ENCODE data around the gene PRAMEF1. TPM values are rescaled to one million over a fixed set of nuclear protein-coding genes. Genes with fewer than 3 reads are reported as not detected.

Gene PRAMEF1
- not detected in 2 replicates for total RNA-seq

DNA sequence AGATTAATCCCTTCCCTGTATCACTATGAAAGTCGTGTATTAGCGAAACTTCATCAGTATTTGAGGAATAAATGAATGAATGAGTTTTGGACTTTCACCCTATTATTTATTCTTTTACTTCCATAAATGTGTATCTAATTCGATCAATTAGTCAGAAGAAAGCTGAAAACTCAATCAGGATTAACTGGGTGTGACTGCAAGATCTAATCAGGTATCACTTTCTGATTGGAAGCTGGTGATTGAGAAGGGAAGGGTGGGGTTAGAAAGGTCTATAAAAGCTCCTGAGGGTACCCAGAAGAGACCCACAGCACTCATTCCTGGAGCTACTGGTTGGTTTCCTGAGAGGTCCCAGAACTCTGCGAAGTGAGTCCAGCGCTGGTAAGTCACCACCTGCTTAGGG lies at the start of gene PRAMEF1:
TSS of gene PRAMEF1 (plus strand) at position 301 of the 400 bp plus-strand sequence. CDS start 1,831 bp downstream, outside the sequence.

GRCh38 chr1:12745992-12746323 lies 45.2 kb upstream of the PRAMEF1 start, which contains the start of gene CFAP107:
Gene CFAP107, plus strand, starts transcription at chr1:12746200. Its CDS starts 231 bp downstream, at chr1:12746431.

DNA sequence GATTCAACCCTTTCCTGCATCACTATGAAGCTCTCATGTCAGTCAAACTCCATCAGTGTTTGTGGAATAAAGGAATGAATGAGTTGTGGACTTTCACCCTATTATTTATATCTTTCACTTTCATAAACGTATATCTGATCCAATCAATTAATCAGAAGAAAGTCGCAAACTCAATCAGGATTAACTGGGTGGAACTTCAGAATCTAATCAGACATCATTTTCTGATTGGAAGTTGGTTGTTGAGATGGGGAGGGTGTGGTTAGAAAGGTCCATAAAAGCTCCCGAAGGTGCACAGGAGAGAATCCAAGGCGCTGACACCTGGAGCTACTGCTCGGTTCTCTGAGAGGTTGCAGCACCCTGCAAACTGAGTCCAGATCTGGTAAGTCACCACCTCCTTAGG lies 17.8 kb upstream of the PRAMEF1 start, which contains the start of gene PRAMEF12:
TSS of gene PRAMEF12 (plus strand) at position 301 of the 400 bp plus-strand sequence. CDS start 1,130 bp downstream, outside the sequence.

GRCh38 chr1:12831310-12831709 lies 40.1 kb downstream of the PRAMEF1 start, which contains the start of gene PRAMEF11:
Gene PRAMEF11, minus strand, starts transcription at chr1:12831410. Its CDS starts 2,621 bp downstream, at chr1:12828789.

Other genes with a start within 250 kb of the PRAMEF1 start
- 14.7 and 47.6 TPM in 2 replicates for gene DHRS3, start 173.2 kb upstream of the PRAMEF1 start, total RNA-seq
- not detected in 2 replicates for gene AADACL4, start 147.3 kb upstream of the PRAMEF1 start, total RNA-seq
- not detected in 2 replicates for gene AADACL3, start 75.3 kb upstream of the PRAMEF1 start, total RNA-seq
- gene CFAP107, start 45.2 kb upstream of the PRAMEF1 start, total RNA-seq = not detected in 2 replicates
- not detected in 2 replicates for gene PRAMEF12, start 17.7 kb upstream of the PRAMEF1 start, total RNA-seq
- gene PRAMEF11, start 40.0 kb downstream of the PRAMEF1 start, total RNA-seq = not detected in 2 replicates
- gene HNRNPCL1, start 57.3 kb downstream of the PRAMEF1 start, total RNA-seq = not detected in 2 replicates
- gene PRAMEF2, start 65.7 kb downstream of the PRAMEF1 start, total RNA-seq = not detected in 2 replicates
- gene PRAMEF4, start 94.8 kb downstream of the PRAMEF1 start, total RNA-seq = not detected in 2 replicates
- not detected in 2 replicates for gene PRAMEF10, start 106.9 kb downstream of the PRAMEF1 start, total RNA-seq
- not detected in 2 replicates for gene PRAMEF7, start 125.2 kb downstream of the PRAMEF1 start, total RNA-seq
- gene PRAMEF6, start 156.2 kb downstream of the PRAMEF1 start, total RNA-seq = not detected in 2 replicates

All from nasal cavity respiratory epithelium epithelial cell of viscerocranial mucosa (primary cell).